HG03457 (cell line): ENCODE data around the gene KCTD15.

Experiments
- ATAC-seq: cut with Tn5 transposase; IDR thresholded peaks from one replicate; pipeline ENCODE4 v1.9.1; 2021; ENCODE audit warnings: moderate number of reproducible peaks; ENCODE audit not compliant: unreplicated experiment

The KCTD15 gene

GRCh38 chr19:33841685-33842084 is 45.0 kb downstream of the KCTD15 start:
- no peak for ATAC-seq

GRCh38 chr19:33844478-33844877 is 47.8 kb downstream of the KCTD15 start:
- no peak for ATAC-seq

- no peak for ATAC-seq
These were observed 48.8 kb downstream of the KCTD15 start for GRCh38 chr19:33845498-33845897.

- no peak for ATAC-seq
These were observed 53.0 kb downstream of the KCTD15 start for GRCh38 chr19:33849551-33850147.

GRCh38 chr19:33859016-33859415 is 62.3 kb downstream of the KCTD15 start:
- ATAC-seq, result no peak

GRCh38 chr19:33860312-33861090 is 63.8 kb downstream of the KCTD15 start:
- no peak for ATAC-seq

- no peak for ATAC-seq
These were observed 65.3 kb downstream of the KCTD15 start for GRCh38 chr19:33861950-33862349.

GRCh38 chr19:33862981-33863380 is 66.3 kb downstream of the KCTD15 start:
- no peak for ATAC-seq

- ATAC-seq, result no peak
These were observed 66.8 kb downstream of the KCTD15 start for GRCh38 chr19:33863436-33863835.

- no peak for ATAC-seq
These were observed 67.7 kb downstream of the KCTD15 start for GRCh38 chr19:33864311-33864850.

- no peak for ATAC-seq
These were observed 68.6 kb downstream of the KCTD15 start for GRCh38 chr19:33865306-33865705.
